H7 (cell line): ENCODE results near the gene SCGB3A2. TPM values are rescaled to one million over a fixed set of nuclear protein-coding genes. Genes with fewer than 3 reads are reported as not detected.
A peak's percentile ranks its signal among the peaks of the same experiment; 100 is the strongest.

Experiments used
- DNase-seq: peaks from one replicate; pipeline ENCODE4 v3.0.0; 2012
- H3K27me3 ChIP-seq: 2 replicates; pipeline ENCODE4 v1.6.0; 2011; ENCODE audit warnings: mild to moderate bottlenecking, low read length; ENCODE audit not compliant: control insufficient read depth, insufficient read depth
- H3K36me3 ChIP-seq: replicated peaks from 2 replicates; pipeline ENCODE4 v1.5.1; 2011; ENCODE audit warnings: low read length; ENCODE audit not compliant: control insufficient read depth, insufficient read depth
- H3K4me3 ChIP-seq: 2 replicates; pipeline ENCODE4 v1.5.1; 2011; ENCODE audit warnings: low read depth, mild to moderate bottlenecking, control low read depth, low read length, moderate library complexity; ENCODE audit not compliant: insufficient read depth
- total RNA-seq: library from RNA; depleted of rRNA; stranded (reverse); fragments of >200 nt; shearing (Covaris generic); gene quantifications from 2 replicates; pipeline ENCODE4 v1.2.3, GENCODE V29; 2014

Gene SCGB3A2
- total RNA-seq, 1 experiment from 2014 or later, result 51.2 TPM

DNA sequence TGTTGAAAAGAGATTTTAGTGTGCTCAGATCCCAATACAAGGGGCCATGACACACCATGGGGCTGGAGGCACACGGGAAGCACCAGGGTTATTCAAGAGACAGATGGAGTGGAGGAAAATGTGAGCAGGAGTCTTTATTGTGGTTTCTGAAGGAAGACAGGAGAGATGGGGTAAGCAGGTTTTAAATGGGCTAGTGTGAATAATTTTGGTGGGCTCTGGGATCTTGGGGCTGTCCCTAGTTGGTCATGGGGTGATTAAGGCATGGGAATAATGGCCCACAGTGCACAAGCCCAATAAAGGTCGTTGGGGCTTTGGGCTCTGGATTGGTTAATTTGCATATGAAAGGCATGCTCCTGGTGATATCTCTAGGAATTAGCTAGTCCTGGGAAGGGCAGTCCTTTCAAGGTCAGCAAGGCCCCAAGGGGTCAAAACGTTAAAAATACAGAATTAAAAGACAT, 3.6 kb upstream of the SCGB3A2 start:
- DNase-seq, result peak; percentile 11
- Histone ChIP-seq H3K27me3 (no peaks in the 10 kb centered on the region), H3K36me3 (peaks cover 6% of the 10 kb centered on the region), H3K4me3 (peak overlapping the region; percentile 14)

DNA sequence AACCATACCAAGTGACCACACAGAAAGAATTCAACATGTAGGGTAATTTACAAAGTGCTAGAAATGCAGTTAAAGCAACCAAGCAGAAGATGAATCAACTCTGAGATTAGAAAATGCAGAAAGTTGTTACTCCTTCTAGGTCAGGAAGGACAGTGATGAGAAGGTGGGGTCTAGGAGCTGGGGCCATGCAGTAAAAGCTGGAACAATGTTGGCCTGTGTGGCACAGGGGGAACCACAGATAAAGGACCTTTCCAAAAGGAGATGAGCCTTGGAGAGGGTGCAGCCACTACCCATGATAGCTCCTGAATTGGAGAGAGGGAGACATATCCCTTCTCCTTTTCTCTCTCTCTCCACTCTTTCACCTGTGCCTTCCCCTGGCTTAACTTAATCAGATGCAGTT, 2.4 kb upstream of the SCGB3A2 start:
- Histone ChIP-seq H3K27me3 (no peaks in the 10 kb centered on the region), H3K36me3 (peaks cover 6% of the 10 kb centered on the region), H3K4me3 (no peak overlapping the region)
- DNase-seq, result no peak

DNA sequence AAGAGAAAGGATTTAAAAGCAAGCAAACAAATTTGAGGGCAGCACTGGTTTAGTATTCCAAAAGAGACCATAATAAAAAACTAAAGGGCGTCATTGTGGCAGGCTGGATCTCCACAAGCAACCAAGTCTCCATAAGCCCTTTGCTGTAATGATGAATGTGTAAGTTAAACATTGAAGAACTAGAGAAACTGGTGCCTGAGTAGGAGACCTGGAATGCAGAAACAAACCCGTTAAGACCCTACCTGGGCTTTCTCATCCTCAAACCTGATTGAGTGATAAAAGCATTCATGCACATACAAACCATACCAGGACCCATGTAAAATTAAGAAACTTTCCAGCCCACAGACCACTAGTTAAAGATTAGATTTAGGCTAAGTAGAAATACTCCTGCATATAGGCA, 1.9 kb upstream of the SCGB3A2 start:
- no peak for DNase-seq
- H3K27me3 ChIP-seq, result no peaks in the 10 kb centered on the region
- H3K36me3 ChIP-seq, result peaks cover 8% of the 10 kb centered on the region
- H3K4me3 ChIP-seq, result no peak overlapping the region

DNA sequence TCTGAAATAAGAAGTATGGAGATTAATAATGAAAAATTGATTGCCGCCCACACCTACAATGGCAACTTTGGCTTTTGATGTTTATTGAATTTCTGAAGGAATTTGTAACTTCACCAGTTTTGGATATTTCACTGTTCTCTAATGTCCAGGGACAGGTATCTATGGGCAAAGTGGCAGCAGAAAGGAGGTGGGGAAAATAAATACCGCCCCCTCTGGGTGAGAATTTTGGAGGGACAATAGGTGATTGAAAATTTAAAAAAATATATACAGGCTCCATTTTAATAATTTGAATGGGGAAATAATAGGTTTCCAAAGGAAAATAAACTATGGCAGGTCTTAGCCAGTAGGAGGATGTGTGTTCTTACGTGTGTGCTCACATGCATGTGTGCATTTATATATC, 1.3 kb downstream of the SCGB3A2 start:
- DNase-seq, result no peak
- Histone ChIP-seq H3K27me3 (no peaks in the 10 kb centered on the region), H3K4me3 (no peak overlapping the region), H3K36me3 (peaks cover 2% of the 10 kb centered on the region)

DNA sequence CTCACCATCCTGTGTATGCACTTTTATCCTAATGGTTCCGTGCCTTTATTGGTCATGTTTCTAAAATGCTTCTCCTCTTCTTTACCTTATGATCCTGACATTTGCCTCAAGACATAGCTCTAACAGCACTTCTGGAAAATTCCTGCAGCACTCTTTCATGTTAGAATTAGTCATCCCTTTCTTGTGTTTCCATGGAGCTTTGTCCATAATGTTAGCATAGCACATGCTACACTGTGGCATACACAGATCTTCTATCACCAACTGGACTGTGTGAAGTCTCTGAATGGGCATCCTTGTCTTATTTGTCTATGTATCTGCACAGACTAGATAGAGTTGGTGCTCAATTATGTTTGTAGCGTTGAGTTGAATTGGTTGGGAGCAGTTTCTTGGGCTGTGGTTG, 2.0 kb downstream of the SCGB3A2 start:
- peaks cover 2% of the 10 kb centered on the region for H3K36me3 ChIP-seq
- DNase-seq, result no peak
- H3K4me3 ChIP-seq, result no peak overlapping the region
- H3K27me3 ChIP-seq, result no peaks in the 10 kb centered on the region

DNA sequence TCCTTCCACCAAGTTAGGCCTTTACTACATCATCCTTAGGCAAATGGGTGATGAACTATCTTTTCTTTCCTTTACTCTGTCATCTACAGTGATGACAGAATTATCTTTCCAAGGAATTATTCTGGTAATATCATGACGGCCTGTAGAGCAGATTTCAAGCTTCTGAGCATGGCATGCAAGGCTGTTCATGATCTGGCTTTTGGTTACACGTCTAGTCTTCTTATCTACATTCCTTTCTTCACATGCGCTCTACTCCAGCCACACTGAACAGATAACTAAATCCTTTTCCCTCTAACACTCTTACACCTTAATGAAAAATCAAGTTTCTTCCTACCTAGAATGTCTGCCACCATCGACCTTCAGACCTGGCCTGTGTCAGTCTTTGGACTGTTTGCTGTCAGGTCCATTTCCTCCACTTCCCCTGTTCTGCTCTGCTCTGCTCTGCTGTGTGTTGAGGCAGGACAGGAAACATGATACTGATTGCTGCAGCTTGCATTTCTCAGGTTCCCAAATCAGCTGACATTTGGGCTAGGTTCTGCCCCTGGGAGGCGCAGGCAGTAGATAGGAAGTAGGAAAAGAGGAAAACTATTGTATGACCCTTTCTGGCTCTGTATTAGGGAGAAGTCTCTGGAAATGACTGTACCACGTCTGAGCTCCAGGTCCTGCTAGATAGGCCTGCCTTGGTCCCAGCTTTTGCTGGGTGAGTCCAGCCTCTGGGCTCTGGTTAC, 4.2 kb downstream of the SCGB3A2 start:
- H3K4me3 ChIP-seq, result no peak overlapping the region
- no peak for DNase-seq
- H3K36me3 ChIP-seq, result peaks cover 2% of the 10 kb centered on the region
- H3K27me3 ChIP-seq, result no peaks in the 10 kb centered on the region

DNA sequence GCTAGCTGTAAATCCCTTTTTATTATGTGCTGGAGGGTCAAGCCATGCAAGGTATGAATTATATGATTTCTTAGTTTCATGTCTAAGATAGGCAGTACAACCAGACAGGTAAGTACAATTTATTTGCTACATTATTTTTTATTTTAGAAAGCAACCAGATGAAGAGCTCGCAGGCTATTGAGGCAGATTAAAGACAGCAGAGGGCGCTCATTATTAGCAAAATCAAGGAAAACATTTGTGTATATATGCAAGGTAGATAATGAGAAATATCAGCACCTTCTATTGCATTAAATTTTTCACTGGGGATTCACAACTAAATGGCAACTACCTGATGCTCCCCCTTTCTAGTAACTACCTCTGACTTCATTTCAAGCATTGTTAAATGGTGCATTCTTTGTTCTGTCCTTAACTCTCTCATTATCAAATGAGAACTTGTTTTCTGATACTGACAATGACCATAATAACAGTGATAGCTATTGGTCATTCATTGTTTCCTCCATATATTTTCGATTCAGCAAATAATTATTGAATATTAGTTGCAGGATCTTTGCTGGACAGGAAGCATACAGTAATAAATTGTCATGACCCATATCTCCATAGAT, 8.6 kb downstream of the SCGB3A2 start:
- Histone ChIP-seq H3K4me3 (no peak overlapping the region), H3K27me3 (no peaks in the 10 kb centered on the region), H3K36me3 (no peaks in the 10 kb centered on the region)
- no peak for DNase-seq

DNA sequence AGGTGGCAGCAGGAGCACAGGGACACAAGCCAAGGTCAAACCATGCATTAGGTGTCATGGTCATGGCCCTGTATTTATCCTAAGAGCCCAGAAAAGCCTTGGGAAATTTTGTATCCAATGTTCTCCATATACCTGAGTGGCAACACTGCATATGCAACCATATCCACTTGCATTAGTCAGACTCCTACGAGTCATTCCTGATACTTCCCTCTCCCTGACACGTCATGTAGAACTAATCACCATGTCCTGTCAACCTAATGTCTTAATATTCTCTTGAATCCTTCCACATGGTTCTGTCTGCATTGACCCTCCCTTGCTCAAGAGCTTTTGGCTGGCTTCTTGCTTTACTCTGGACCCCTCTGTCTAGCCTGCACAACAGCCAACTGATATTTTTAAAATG, 9.4 kb downstream of the SCGB3A2 start:
- H3K36me3 ChIP-seq, result no peaks in the 10 kb centered on the region
- H3K4me3 ChIP-seq, result no peak overlapping the region
- no peaks in the 10 kb centered on the region for H3K27me3 ChIP-seq
- no peak for DNase-seq

DNA sequence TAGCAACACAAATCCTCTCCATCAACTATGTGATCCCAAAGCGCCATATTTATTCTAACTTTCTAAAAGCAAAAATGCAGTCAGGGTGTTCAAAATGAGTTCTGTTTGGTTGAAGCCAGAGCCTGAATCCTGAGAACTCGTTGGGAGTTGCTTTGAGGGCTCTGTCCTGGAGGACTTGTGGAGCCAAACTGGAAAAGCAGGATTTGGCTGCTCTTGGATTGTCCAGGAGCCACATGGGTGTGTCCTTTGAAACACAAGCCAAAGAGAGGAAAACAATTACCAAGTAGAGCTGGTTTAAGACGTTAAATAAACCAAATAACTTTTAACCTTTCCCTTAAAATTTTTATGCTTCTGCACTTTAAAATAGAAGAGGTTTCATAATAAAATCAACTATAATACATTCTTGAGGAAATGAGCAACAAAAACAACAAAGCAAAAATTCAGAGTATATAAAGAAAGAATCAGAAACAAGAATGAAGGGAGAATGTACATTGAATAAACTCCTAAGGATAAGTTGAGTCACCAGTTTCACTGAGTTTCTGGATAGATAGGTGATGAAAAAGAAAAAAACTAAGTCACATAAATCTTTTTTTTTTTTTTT, 14.3 kb downstream of the SCGB3A2 start:
- no peaks in the 10 kb centered on the region for H3K36me3 ChIP-seq
- H3K27me3 ChIP-seq, result no peaks in the 10 kb centered on the region
- no peak overlapping the region for H3K4me3 ChIP-seq
- no peak for DNase-seq

DNA sequence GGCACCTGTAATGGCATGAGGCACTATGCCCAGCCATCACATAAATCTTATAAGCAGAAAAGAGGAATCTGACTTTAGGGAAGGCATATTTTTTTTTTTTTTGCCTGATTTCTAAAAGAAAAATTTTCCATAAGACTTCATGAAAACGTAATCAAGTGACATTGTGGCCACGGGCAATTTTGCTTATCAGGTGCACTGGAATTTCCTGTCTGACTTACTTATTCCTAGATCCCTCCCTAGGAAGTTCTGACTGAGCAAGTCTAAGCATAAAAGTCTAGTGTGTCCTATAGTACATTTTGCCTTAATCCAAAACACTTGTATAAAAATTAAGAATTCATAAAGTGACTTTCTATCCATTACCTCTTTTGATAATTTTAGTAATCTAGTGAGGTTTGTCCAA, 15.3 kb downstream of the SCGB3A2 start:
- no peaks in the 10 kb centered on the region for H3K36me3 ChIP-seq
- H3K27me3 ChIP-seq, result no peaks in the 10 kb centered on the region
- no peak for DNase-seq
- no peak overlapping the region for H3K4me3 ChIP-seq

DNA sequence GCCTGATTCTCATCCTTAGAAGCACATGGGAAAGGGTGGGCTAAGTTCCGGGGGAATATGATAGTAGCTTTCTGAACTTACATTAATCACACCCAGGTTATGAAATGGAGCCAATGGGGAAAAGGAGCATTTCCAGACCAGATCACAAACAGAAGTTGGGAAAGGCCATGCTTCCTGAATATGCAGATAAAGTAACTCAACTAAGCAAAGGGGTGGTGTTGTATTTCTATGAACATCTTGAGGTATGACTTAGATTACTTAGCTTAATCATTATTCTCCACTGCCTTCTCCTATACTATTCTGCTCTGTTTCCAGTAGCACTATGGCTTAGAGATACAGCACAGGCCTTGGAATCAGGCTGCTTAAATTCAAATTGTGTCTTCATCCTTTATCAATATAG, 17.4 kb downstream of the SCGB3A2 start:
- Histone ChIP-seq H3K36me3 (no peaks in the 10 kb centered on the region), H3K4me3 (no peak overlapping the region), H3K27me3 (no peaks in the 10 kb centered on the region)
- DNase-seq, result no peak

DNA sequence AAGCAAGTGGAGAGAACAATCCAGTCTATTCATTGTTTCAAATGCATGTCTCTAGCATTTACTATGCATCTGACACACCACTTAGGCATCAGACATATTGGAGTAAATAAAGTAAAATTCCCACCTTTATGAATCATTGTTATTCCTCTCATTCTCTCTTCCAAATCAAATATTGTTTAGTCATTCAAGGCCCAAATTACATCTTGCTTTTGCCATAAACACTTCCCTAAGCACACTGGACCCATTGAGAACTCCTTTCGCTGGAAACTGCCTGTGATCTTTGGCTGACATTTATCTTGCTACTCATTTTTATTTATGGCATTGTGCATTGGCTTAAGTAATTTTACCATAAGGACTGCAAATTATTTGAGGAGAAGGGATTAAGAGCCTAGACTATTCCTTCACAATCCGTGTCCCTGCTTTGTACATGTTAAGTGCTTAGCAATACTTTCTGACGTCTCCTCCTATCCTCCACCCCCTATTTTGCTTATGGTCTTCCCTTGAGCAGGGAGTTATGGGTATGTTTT, 20.4 kb downstream of the SCGB3A2 start:
- H3K4me3 ChIP-seq, result no peak overlapping the region
- H3K36me3 ChIP-seq, result no peaks in the 10 kb centered on the region
- no peak for DNase-seq
- H3K27me3 ChIP-seq, result no peaks in the 10 kb centered on the region

DNA sequence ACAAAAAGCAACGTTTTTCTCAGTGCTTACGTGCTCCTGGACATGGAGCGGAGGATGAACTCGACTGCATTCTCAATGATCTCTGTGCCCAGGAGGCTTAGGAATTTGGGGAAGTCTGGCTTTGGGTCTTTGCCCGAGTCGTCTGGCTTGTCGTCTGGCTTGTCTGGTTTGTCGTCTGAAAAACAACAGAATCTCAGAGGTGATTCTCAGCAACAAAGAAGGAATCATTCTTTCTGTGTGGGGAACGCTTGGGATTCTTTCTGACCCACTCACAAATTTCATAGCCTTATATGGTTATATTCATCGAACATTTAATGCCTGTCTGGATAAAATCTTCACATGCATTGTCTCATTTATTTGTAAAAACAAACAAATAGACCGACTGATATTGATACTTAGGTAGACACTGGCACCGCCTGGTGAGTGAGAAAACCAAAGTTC, 23.1 kb downstream of the SCGB3A2 start:
- no peak for DNase-seq
- H3K4me3 ChIP-seq, result no peak overlapping the region
- no peaks in the 10 kb centered on the region for H3K36me3 ChIP-seq
- no peaks in the 10 kb centered on the region for H3K27me3 ChIP-seq

DNA sequence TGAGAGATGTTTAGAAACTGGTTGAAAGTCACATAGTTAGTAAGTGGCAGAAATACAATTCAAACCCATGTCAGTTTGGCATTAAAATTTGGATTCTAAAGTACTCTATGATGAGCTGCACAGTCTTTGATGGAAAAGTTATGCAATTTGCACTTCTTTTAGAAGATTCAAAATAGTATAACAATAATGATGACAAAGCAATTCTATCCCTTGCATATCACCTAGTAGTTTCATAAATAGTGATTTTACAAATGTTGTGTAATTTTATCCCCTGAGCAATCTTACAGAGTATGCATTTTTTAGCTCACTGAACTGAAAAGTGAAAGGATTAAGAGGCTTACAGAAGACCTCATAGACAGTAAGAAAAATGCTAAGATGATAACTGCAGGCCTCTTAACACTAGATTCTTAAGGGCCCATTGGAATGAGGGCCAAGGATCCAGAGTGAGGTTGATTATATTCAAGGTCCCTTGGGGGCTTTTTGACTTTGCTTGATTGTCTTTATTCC, 24.2 kb downstream of the SCGB3A2 start:
- H3K27me3 ChIP-seq, result no peaks in the 10 kb centered on the region
- no peaks in the 10 kb centered on the region for H3K36me3 ChIP-seq
- no peak for DNase-seq
- H3K4me3 ChIP-seq, result no peak overlapping the region

DNA sequence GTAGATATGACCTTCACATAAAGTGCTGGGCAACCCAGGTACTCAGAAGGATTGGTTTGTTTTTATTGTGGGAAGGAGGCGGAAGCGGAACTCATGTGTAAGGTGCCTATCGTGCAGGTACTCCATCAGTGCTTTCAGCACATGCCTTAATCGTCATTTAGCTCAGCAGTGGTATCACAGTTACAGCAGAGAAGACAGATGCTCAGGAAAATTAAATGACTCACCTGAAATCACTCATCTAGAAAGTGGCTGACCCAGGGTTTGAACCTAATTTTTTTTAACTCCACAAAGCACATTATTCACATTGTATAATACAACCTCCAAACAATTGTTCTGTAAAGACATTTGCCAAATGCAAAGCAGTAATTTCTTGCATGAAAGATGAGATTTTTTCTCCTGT, 25.6 kb downstream of the SCGB3A2 start:
- Histone ChIP-seq H3K27me3 (no peaks in the 10 kb centered on the region), H3K36me3 (no peaks in the 10 kb centered on the region), H3K4me3 (no peak overlapping the region)
- no peak for DNase-seq
